GM12891 (cell line): Measurements from ENCODE around the gene BRF1.
"Not testable (repeated sequence)": the region's sequence is repeated elsewhere in the genome, so short reads cannot be mapped to it uniquely, and the experiment has no call there.

ENCODE experiments used
- DNase-seq: peaks from one replicate; pipeline ENCODE4 v3.0.0; 2011; ENCODE audit warnings: low spot score; ENCODE audit not compliant: insufficient read length
- FAIRE-seq: peaks from 2 replicates; lab custom pipeline; 2011; peaks lifted over from hg19 to GRCh38; lab: Jason Lieb, UNC
- PAX5 ChIP-seq: IDR thresholded peaks from 2 replicates; pipeline ENCODE4 v1.6.1; 2011; ENCODE audit warnings: low read length, moderate library complexity, mild to moderate bottlenecking; ENCODE audit not compliant: insufficient read depth, severe bottlenecking
- POLR2A ChIP-seq: IDR thresholded peaks from 2 replicates; pipeline ENCODE4 v1.6.1; 2011; ENCODE audit warnings: low read depth, low read length, control low read depth
- POLR2AphosphoS5 ChIP-seq: IDR thresholded peaks from 2 replicates; pipeline ENCODE4 v1.6.1; 2011; ENCODE audit warnings: low read depth, low read length, control low read depth
- POU2F2 ChIP-seq: IDR thresholded peaks from 2 replicates; pipeline ENCODE4 v1.6.1; 2011; ENCODE audit warnings: low read depth, mild to moderate bottlenecking, control low read depth, low read length, moderate library complexity
- SPI1 ChIP-seq: IDR thresholded peaks from 2 replicates; pipeline ENCODE4 v1.6.1; 2011; ENCODE audit warnings: low read depth, low read length, control low read depth
- TAF1 ChIP-seq: IDR thresholded peaks from 2 replicates; pipeline ENCODE4 v1.6.1; 2011; ENCODE audit warnings: low read depth, low read length, control low read depth

BRF1 gene

DNA sequence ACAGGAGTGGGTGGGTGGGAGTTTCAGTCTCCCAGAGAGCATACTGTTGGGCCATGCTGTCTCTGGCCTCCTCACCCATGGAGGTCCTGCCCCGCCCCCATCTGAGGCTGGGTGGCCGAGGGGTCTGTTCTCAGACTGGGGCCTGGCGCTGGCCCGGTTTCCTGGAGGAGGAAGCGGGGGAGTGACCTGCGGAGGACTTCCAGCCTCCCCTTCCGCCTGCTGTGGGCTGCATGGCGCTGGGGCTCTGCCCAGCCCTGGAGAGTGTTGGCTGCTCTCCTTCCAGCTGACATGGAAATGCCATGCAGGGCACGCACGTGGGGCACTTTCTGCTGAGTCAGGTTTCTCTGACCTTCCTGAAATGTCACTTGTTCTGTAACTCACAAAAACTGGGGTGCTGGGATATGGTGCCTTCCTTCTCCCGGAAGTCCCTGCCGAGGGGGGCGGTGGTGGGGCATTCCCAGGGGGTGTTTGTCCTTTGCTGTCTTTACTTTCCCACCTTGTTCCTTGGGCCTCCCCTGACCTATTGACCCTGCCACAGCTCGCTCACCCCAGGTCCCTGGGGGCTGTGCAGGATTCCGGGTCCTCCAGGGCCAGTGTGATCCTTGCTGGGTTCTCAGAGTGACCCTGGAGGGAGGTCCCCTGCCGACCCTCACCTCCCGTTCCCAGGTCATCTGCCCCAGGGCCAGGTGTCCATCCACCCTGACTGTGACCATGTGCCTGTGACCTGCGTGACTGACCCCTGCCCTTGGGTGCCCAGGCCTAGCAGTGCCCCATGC lies 37.4 kb upstream of the BRF1 start:
- TF ChIP-seq SPI1 (no peak), POLR2A (no peak), POLR2AphosphoS5 (no peak), PAX5 (no peak), POU2F2 (no peak)
- DNase-seq (no peak), FAIRE-seq (no peak)

DNA sequence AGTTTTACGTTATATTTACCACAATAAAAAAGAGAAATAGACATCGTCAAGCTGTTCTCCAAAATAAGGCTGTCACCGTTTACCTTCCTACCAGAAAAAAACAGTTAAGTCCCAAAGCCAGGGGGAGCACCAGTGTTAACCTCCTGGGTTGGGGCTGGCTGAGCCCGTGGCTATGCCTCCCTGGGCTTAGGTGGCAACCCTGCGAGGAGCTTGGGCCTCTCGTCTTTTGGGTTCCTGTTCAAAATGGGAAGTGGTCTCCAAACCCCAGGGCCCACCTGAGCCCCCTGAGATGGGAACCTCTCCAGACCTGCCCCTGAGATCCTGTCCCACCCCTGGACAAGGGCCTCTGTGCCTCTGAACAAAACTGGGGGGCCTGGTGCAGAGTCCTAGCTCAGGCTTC lies 36.6 kb upstream of the BRF1 start:
- DNase-seq (no peak), FAIRE-seq (no peak)
- TF ChIP-seq PAX5 (no peak), POLR2A (no peak), POU2F2 (no peak), TAF1 (no peak), SPI1 (no peak), POLR2AphosphoS5 (no peak)

DNA sequence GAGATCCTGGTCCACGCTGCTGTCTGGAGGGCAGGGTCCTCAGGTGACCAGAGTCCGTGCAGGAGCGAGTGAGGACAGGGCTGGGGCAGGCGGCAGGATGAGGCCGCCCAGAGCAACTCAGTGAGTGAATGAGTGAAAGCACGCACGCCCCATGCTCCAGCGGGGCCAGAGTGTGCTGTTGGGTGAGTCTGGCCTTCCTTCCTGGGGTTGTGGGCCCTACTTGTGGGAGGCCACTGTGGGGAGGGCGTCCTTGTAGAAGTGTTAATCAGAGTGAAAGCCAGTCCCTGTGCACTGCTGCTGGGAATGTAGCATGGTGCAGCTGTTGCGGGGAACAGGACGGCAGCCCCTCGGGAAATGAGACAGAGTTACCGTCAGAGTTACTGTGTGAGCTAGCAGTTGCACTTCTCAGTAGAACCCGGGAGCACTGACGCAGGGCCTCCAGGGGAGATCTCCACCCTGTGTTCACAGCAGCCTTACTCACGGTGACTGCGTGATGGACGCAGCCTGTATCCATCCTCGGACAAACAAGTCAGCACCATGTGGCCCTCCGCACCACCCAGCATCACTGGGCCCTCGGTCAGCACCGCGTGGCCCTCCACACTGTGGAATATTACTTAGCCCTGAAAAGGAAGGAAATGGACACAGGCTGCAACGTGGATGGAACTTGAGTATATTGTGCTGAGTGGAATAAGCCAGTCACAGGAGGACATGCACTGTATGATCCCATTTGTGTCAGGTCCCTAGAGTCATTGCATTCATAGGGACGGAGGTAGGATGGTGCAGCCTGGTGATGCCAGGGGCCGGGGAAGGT lies 35.9 kb upstream of the BRF1 start:
- FAIRE-seq (no peak), DNase-seq (no peak)
- TF ChIP-seq SPI1 (no peak), TAF1 (no peak), PAX5 (no peak), POU2F2 (no peak), POLR2AphosphoS5 (no peak), POLR2A (no peak)

DNA sequence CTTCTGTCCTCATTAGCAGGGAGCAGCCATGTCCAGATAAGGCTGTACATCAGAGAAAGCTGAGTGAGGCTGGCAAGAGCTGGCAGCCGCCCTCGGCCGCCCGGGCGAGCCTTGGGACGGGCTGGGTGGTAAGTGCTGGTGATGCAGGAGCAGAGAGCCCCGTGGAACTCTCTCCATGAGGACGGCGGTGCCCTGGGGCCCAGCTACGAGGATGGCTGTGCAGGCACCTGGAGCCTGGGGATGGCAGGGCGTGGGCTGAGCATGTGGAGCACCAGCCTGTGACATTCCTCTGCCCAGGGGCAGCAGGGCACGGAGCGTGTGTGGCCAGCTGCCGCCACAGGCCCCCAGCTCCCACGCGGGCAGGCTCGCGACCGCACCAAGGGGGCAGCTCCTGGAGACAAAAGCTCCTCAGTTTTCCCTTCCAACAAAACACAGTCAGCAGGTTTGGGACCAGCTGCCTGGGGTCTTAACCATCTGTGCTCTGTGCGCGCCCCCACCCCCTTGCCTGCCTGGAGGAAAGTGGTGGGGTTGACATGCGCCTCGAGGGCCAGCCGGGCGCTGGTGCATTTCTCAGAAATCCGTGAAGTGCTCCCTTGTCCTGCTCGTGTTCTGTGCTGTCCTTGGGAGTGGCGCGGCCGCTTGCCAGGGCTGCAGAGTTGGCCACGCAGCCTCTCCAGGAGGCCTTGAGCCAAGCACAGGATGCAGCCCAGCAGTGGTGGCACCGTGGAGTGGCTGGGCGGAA lies 35.1 kb upstream of the BRF1 start:
- FAIRE-seq = no peak
- TF ChIP-seq TAF1 (no peak), POLR2AphosphoS5 (no peak), SPI1 (no peak), PAX5 (no peak), POU2F2 (no peak), POLR2A (no peak)
- no peak for DNase-seq

DNA sequence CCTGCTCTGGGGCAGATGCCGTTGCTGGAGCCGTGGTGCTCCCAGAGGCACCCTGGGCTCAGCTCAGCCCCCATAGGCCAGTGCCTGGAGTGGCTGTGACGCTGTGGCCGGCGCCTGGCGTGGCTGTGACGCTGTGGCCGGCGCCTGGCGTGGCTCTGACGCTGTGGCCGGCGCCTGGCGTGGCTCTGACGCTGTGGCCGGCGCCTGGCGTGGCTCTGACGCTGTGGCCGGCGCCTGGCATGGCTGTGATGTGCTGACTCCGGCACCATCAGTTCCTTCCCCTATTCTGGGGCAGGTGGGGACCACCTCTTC lies 34.4 kb upstream of the BRF1 start:
- not testable (repeated sequence) for FAIRE-seq, DNase-seq

DNA sequence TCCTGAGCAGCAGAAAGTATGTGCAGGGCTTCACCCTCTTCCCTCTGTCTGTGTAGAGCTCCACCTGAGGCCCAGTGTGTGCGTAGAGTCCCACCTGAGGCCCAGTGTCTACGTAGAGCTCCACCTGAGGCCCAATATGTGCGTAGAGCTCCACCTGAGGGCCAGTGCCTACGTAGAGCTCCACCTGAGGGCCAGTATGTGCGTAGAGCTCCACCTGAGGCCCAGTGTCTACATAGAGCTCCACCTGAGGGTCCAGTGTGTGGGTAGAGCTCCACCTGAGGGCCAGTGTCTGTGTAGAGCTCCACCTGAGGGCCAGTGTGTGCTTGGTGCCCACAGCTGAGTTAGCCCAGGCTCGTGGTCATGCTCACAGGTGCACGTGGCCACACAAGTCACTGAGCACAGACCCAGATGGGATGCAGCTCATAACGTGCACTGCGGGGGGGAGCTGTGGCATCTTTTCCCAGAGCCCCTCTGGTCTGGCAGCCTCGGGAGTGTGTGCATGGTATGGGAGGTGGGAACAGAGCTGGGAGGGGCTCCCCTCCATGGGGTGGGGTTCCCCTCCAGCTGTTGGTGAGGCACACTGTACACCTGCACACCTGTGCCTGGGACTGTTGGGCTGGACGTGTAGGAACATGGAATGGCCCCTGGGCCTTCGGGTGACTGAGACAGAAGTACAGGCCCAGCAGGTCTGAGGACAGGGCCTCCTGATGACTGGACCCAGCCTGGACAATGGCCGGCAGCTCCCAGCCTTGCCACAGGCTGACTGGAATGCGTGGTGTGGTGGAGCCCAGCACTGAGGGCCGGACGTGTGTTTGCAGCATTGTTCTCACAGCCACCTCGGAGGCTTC lies 33.8 kb upstream of the BRF1 start:
- no peak for DNase-seq
- FAIRE-seq = no peak
- TF ChIP-seq TAF1 (no peak), SPI1 (no peak), POU2F2 (no peak), PAX5 (no peak), POLR2AphosphoS5 (no peak), POLR2A (no peak)

DNA sequence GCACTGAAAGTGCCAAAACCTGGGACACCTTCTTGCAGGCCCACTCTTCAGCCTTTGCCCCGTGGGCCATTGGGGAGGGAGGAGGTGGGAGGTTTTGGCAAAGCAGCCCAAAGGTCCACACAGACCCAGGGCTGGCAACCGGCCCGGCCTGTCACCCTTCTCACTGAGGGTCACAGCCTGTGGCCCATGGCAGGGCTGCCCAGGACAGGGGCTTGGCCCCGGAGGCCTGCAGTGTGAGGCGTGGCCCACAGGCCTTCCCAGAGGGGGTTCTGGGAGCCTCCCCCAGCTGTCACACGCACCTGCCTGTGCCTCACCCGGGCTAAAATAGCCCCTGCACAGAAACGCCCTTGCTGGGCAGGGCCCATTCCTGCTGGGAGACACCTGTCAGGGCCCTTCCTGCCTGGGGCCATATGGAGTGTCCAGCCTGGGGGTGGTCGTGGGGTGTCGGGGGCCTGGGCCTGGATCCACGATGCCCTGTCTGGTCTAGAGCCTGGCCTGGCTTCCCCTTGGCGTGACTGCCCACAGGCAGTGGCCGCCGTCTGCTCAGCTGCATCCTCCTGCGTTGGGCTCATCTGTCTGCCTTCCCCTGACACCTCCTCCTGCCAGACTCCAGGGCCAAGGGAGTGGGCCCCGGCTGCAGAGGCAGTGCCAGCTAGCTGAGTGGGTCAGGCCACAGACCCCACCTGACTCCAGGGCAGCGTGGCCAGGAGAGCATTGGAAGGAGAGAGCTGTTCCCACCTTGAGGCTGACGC lies 33.0 kb upstream of the BRF1 start:
- no peak for TF ChIP-seq POU2F2
- TF ChIP-seq TAF1 = no peak
- no peak for TF ChIP-seq SPI1
- TF ChIP-seq POLR2AphosphoS5 = no peak
- no peak for TF ChIP-seq PAX5
- TF ChIP-seq POLR2A = no peak
- no peak for DNase-seq
- FAIRE-seq = no peak

DNA sequence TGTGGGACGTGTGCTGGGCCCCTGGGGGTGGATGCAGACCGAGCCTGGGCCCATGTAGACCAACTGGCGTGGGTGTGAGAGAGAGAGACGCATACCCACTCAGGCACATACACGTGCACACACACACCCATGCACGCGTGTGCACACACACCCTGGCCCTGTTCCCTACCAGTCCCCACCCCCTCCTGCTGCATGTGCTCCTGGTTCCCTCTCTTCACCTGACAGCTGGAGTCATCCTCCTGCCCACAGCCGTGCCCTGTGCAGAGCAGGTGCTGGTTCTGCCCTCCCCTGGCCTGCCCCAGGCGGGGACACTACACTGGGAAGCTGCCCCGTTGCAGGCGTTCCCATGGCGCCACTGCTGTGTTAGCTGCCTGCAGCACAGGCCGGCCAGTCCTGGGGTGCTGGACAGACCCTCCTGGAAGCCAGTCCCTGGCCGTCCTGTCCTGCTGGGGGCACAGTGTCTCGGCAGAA lies 32.3 kb upstream of the BRF1 start:
- FAIRE-seq = no peak
- no peak for TF ChIP-seq TAF1
- no peak for TF ChIP-seq POU2F2
- TF ChIP-seq POLR2AphosphoS5 = no peak
- no peak for TF ChIP-seq SPI1
- no peak for TF ChIP-seq POLR2A
- no peak for TF ChIP-seq PAX5
- no peak for DNase-seq

DNA sequence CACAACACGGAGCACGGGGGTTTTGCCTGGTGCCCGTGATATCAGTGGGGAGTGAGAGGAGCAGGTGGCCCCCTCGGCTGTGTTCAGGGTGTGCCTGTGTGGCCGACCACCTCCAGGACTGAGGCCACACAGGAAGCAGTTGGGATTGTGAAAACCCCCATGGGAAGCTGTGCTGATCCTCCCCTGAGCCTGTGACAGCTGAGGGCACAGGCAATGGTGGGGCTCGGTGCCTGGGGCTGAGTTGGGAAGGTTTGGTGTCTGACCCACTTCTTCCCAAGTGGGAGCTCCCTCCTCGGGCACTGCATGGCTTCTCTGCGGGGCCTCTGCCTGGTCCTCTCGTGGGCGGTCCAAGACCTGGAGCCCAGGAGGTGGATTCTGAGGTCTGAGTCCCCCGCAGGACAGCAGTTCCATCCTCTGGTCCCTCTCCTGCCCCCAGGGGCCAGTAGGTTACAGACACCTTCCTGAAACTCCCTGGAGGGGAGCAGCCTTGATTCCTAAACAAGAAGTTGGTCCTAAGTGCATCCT lies 31.6 kb upstream of the BRF1 start:
- FAIRE-seq = no peak
- TF ChIP-seq POU2F2 = no peak
- TF ChIP-seq POLR2AphosphoS5 = no peak
- no peak for TF ChIP-seq SPI1
- no peak for TF ChIP-seq POLR2A
- TF ChIP-seq PAX5 = no peak
- no peak for TF ChIP-seq TAF1
- no peak for DNase-seq
